ENCODE data around the gene ADGRA1.

GRCh38 chr10:133039803-133040165 lies 47.9 kb upstream of the ADGRA1 start:
- TF ChIP-seq CTCF (IDR thresholded peaks at IDR 0.05; ENCODE audit: borderline replicate concordance, extremely low read depth, low read length, poor library complexity, severe bottlenecking): no peak
- no peak for TF ChIP-seq EZH2 (IDR thresholded peaks at IDR 0.05; ENCODE audit: borderline replicate concordance, low read depth, low read length, severe bottlenecking)

Data from DND-41 (cell line).